Urothelium cell line (cell line): ENCODE results near the gene KIAA1671.

ENCODE experiments used
- DNase-seq: peaks from one replicate; pipeline ENCODE4 v3.0.0; 2011; ENCODE audit warnings: low spot score, mixed read lengths
- FAIRE-seq: peaks from 2 replicates; lab custom pipeline; 2011; peaks lifted over from hg19 to GRCh38; lab: Jason Lieb, UNC

The KIAA1671 gene

GRCh38 chr22:25105817-25106650 is 153.5 kb downstream of the KIAA1671 start:
- no peak for DNase-seq
- peak; percentile 95 for FAIRE-seq

GRCh38 chr22:25109878-25110595 is 157.5 kb downstream of the KIAA1671 start:
- DNase-seq (no peak), FAIRE-seq (peak; percentile 48)

- peak; percentile 100 for FAIRE-seq
- no peak for DNase-seq
Measured at GRCh38 chr22:25110596-25110845, 158.0 kb downstream of the KIAA1671 start.

- FAIRE-seq (no peak), DNase-seq (peak; percentile 100)
Measured at GRCh38 chr22:25110846-25111578, 158.5 kb downstream of the KIAA1671 start.

GRCh38 chr22:25111579-25112517 is 159.3 kb downstream of the KIAA1671 start:
- DNase-seq: peak; percentile 77
- no peak for FAIRE-seq

GRCh38 chr22:25112538-25113253 is 160.2 kb downstream of the KIAA1671 start:
- no peak for FAIRE-seq

GRCh38 chr22:25113316-25113721 is 160.8 kb downstream of the KIAA1671 start:
- FAIRE-seq (peak; percentile 99), DNase-seq (peak; percentile 81)

More at GRCh38 chr22:25112538-25113253, 160.2 kb downstream of the KIAA1671 start:
- DNase-seq: no peak

- no peak for FAIRE-seq
- DNase-seq: no peak
Measured at GRCh38 chr22:25114369-25115362, 162.2 kb downstream of the KIAA1671 start.

GRCh38 chr22:25119609-25120008 is 167.1 kb downstream of the KIAA1671 start:
- DNase-seq (no peak), FAIRE-seq (no peak)

GRCh38 chr22:25120093-25120561 is 167.6 kb downstream of the KIAA1671 start:
- no peak for FAIRE-seq
- peak; percentile 97 for DNase-seq

- DNase-seq (peak; percentile 75), FAIRE-seq (peak; percentile 56)
Measured at GRCh38 chr22:25120761-25121212, 168.3 kb downstream of the KIAA1671 start.

- FAIRE-seq: peak; percentile 97
- no peak for DNase-seq
Measured at GRCh38 chr22:25122136-25122764, 169.7 kb downstream of the KIAA1671 start.

- DNase-seq (no peak), FAIRE-seq (peak; percentile 92)
Measured at GRCh38 chr22:25123677-25124076, 171.2 kb downstream of the KIAA1671 start.

- DNase-seq: no peak
- peak; percentile 96 for FAIRE-seq
Measured at GRCh38 chr22:25125693-25126357, 173.3 kb downstream of the KIAA1671 start.

- DNase-seq (no peak), FAIRE-seq (no peak)
Measured at GRCh38 chr22:25126510-25126909, 174.0 kb downstream of the KIAA1671 start.

- FAIRE-seq: no peak
Measured at GRCh38 chr22:25127318-25127717, 174.8 kb downstream of the KIAA1671 start.

GRCh38 chr22:25130462-25130861 is 177.9 kb downstream of the KIAA1671 start:
- DNase-seq (no peak), FAIRE-seq (peak; percentile 48)

More at GRCh38 chr22:25127318-25127717, 174.8 kb downstream of the KIAA1671 start:
- no peak for DNase-seq
